ENCODE results near the gene KRT3. TPM values are rescaled to one million over a fixed set of nuclear protein-coding genes. Genes with fewer than 3 reads are reported as not detected.

Gene KRT3
- total and polyA plus RNA-seq, 8 donors: 0.53 TPM; not detected in 7

GRCh38 chr12:52745554-52745953, 50.4 kb downstream of the KRT3 start:
- WGBS, 5 donors: 76 to 84% (median 79%) methylated on average over 5 of the region's 5 CpGs
- Histone ChIP-seq H3K27ac (no peak overlapping the region), H3K9me3 (no peaks in the 10 kb centered on the region), H3K4me1 (no peaks in the 10 kb centered on the region), H3K4me3 (no peak overlapping the region), H3K27me3 (peaks cover 0 to 49% (median 9%) of the 10 kb centered on the region in 3 donors), H3K36me3 (no peaks in the 10 kb centered on the region)
- intact Hi-C loops (cut with DNase I; ENCODE audit: low total_unique reads): no loop called here
- TF ChIP-seq EP300 (IDR thresholded peaks at IDR 0.05): no peak
- no peak for TF ChIP-seq POLR2AphosphoS5 (IDR thresholded peaks at IDR 0.05)
- no peak for TF ChIP-seq CTCF (IDR thresholded peaks at IDR 0.05)
- TF ChIP-seq POLR2A (IDR thresholded peaks at IDR 0.05): no peak
- no peak for DNase-seq

- Histone ChIP-seq H3K4me3 (no peak overlapping the region), H3K27ac (no peak overlapping the region), H3K36me3 (no peaks in the 10 kb centered on the region), H3K9me3 (no peaks in the 10 kb centered on the region), H3K27me3 (peaks cover 0 to 55% (median 9%) of the 10 kb centered on the region in 3 donors), H3K4me1 (no peaks in the 10 kb centered on the region)
- intact Hi-C loops (cut with DNase I; ENCODE audit: low total_unique reads): no loop called here
- TF ChIP-seq EP300 (IDR thresholded peaks at IDR 0.05): no peak
- DNase-seq: no peak
- 54 to 100% (median 76%) methylated on average over 1 of the region's 1 CpG for WGBS, 5 donors
Observed at GRCh38 chr12:52744493-52745156, 51.3 kb downstream of the KRT3 start.

GRCh38 chr12:52742822-52743457, 53.0 kb downstream of the KRT3 start:
- no peaks in the 10 kb centered on the region for H3K9me3 ChIP-seq
- no peak for TF ChIP-seq CTCF (IDR thresholded peaks at IDR 0.05)
- no peak for TF ChIP-seq EP300 (IDR thresholded peaks at IDR 0.05)
- TF ChIP-seq POLR2AphosphoS5 (IDR thresholded peaks at IDR 0.05): no peak
- TF ChIP-seq POLR2A (IDR thresholded peaks at IDR 0.05): no peak
- H3K36me3 ChIP-seq: no peaks in the 10 kb centered on the region
- H3K4me3 ChIP-seq: no peak overlapping the region
- 80 to 89% (median 84%) methylated on average over 3 of the region's 3 CpGs for WGBS, 5 donors
- H3K27ac ChIP-seq: no peak overlapping the region
- intact Hi-C loops (cut with DNase I; ENCODE audit: low total_unique reads): no loop called here
- no peaks in the 10 kb centered on the region for H3K4me1 ChIP-seq
- DNase-seq: no peak
- peaks cover 0 to 62% (median 9%) of the 10 kb centered on the region in 3 donors for H3K27me3 ChIP-seq

- no peak overlapping the region for H3K4me3 ChIP-seq
- no peak for TF ChIP-seq CTCF (IDR thresholded peaks at IDR 0.05)
- no peaks in the 10 kb centered on the region for H3K36me3 ChIP-seq
- no peaks in the 10 kb centered on the region for H3K4me1 ChIP-seq
- WGBS, 5 donors: 41 to 73% (median 66%) methylated on average over 2 to 7 of the region's 7 CpGs
- intact Hi-C loops (cut with DNase I; ENCODE audit: low total_unique reads): no loop called here
- H3K9me3 ChIP-seq: no peaks in the 10 kb centered on the region
- H3K27me3 ChIP-seq: peaks cover 0 to 54% (median 9%) of the 10 kb centered on the region in 3 donors
- DNase-seq: no peak
- no peak overlapping the region for H3K27ac ChIP-seq
Observed at GRCh38 chr12:52742196-52742580, 53.7 kb downstream of the KRT3 start.

All from stomach (tissue), 9 donors.